ENCODE measurements around the gene C2orf92.

C2orf92 gene

GRCh38 chr2:97714950-97715652 is 45.6 kb downstream of the C2orf92 start:
- DNase-seq: no peak

DNA sequence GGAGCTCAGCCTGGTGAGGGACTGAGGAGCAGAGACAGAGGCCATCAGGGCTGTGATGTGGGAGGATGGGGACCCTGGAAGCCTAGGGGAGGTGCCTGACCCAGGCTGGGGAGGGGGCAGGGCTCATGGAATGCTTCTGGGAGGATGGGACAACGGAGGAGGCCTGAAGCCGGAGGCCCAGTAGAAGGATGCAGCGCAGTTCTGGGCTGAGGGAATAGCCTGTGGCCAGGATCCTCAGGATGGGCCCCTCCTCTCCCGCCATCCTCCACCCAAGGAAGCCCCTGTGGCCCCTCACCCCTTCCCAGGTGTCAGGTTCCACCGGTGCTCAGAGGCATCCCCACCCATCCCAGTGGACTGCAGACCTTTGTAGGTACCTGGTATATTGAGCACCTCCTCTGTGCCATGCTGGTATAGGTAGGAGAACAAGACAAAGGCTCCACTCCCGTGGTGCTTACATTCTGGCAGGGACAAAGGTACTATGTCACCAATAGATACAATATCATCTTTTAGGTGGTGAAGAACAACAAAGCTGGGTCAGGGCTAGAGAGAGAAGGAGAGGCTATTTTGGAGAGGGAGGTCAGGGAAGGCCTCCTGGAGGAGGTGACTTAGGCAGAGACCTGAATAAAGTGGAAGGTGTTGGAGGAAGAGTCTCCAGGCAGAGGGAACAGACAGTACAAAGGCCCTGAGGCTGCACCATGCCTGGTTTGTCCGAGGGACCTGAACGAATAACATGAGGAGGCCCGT is 46.6 kb downstream of the C2orf92 start:
- DNase-seq: no peak

GRCh38 chr2:97716695-97717612 is 47.4 kb downstream of the C2orf92 start:
- DNase-seq: no peak

GRCh38 chr2:97717613-97717995 is 48.1 kb downstream of the C2orf92 start:
- DNase-seq: no peak

DNA sequence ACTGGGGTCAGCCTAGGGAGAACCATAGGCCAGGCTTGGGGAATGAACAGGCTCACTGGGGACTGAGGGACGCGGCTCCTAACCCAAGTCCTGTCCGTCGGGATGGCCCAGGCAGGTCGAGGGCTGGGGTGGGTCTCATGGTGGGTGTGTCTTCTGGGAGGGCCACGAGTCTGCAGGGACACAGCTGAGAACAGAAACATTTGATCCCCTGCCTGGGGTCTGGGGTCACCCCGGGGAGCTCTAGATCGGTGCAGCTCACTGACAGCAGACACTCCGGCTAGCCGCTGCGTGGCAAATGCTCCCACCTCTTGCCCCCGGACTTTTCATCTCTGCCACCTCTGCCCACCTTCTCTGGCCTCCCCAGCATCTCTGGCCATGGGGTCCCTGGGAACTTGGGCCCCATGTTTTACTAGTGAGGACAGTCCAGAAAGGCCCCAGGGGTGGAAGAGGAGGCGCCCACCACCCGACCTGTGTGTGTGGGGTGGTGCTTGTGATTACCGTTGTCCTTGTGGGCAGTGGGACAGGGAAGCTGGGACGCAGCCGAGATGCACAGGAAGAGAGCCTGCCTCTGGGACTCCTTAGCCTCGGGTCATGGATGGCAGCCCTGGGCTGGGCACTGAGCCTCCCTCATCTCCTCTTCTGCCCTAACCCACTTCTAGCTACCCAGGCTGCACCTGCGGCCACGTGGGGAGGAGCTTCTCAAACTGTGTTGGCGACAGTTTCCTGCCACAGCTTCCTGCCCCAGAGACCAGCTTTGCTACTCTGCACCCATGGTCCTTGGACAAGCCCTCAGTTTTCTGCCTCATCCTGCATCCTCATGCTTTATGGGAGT is 48.8 kb downstream of the C2orf92 start:
- no peak for DNase-seq

DNA sequence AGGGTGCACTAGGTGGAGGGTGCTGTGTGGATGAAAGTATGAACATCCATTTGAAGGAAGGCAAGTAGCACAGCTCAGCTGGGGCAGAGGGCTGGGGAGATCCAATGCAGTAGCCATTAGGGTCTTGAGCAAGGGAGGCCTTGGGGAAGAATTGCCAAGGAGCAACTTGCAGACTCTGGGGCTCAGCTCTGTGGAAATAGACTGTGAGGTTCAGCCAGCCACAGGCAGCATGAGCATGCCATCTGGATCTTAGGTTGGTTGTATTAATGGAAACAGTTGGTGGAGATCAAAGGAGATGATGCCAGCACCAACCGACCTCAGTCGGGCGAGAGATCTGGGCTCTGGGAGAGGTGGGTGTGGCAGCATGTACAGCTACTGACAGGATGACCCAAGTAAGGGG is 49.4 kb downstream of the C2orf92 start:
- no peak for DNase-seq

DNA sequence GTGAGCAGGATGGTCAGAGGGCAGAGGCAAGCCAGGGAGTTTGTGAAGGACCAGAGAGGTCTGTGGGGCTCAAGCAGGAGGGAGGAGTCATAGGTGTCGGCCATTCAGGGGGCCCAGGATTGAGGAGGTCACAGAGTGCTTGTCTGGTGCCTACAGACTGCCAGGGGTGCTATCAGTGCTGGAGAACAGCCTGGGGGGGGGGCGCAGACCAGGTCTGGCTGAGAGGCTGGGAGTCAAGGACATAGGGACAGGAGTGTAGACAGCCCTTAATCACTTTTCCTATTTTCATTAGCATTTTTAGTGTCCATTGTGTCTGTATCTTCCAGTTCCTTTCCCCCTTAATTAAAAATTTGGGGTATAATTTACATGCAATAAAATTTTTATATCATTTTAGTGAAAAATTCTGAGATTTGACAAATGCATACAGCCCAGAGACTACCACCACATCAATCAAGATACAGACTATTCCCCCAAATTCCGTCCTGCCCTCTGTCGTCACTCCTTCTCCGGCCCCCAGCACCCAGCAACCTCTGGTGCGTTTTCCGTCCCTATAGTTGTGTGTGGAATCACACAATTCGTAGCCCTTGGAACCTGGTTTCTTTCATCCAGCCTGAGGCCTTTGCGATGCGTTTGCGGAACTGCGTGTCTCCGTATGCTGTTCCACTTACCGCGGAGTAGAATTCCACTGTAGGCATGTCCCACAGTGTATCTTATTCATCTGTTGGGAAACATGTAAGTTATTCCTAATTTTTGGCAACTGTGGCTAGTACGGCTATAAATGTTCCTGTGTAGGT is 50.0 kb downstream of the C2orf92 start:
- no peak for DNase-seq

DNA sequence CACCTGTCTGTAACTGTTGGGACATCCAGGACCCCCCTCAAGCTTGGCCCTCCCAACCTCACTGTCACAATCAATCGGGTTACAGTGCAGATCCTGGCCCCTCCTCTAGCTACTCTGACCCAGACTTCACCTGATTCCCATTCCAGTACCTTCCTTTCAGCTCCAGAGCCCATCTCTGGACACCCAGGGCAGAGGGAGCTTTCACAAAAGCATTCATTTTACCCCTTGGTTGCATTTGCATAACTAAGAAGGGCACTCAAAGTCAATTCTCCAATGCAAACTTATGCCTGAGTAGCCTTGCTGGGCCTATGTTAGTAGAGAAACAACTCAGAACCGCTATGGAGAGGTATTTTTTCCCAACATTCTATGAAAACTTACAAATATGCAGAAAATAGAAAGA is 51.2 kb downstream of the C2orf92 start:
- DNase-seq: no peak

DNA sequence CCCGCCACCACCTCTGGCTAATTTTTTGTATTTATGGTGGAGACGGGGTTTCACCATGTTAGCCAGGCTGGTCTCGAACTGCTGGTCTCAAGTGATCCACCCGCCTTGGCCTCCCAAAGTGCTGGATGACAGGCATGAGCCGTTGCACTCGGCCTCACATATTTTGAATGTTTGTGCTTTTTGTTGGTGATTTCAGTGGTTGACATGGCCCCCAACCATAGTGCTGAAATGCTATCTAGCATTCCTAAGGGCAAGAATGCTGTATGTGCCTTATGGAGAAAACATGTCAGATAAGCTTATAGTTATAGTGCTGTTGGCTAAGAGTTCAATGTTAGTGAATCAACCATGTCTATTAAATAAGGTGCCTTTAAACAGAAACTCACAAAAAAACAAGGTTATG is 52.7 kb downstream of the C2orf92 start:
- no peak for DNase-seq

DNA sequence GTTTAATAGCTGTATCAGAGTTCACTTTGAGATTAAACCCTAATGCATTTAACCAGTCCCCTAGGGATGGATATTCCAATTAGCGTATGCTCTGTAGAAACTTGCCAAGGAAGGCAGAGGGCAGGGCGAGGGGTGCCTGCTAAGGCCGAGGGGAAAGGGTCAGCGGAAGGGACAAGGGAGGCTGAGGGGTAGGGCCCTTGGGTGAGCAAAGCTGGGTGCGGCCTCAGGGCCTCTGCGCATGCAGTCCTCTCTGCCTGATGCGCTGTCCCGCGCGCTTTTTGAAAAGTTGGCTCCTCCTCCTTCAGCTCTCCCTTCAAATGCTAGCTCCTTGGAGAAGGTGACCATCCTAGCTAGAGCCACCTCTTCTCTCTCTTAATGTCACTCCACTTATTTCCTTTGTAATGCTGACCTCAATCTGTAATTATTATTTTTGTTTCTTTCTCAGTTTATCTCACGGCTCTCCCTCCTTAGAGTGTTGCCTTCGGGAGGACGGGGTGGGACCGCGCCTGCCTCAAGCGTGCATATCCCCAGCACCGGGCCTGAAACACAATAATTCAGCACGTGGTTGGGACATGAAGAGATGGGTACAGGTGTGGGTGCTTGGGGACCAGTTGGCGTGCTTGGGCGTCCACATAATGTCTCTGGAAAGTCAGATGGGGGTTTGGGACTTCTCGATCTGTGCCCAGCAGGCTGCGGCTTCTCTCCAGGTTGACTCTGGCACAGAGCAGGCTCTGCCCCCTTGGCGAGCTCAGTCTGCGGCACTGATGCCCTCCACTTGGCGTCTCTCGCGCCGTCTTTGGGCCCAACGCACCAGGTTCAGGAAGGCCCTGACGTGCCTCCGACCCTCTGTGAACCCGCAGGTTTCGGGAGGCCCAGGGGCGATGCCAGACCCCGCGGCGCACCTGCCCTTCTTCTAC is 53.9 kb downstream of the C2orf92 start:
- DNase-seq: no peak

GRCh38 chr2:97724073-97724410 is 54.5 kb downstream of the C2orf92 start:
- no peak for DNase-seq

DNA sequence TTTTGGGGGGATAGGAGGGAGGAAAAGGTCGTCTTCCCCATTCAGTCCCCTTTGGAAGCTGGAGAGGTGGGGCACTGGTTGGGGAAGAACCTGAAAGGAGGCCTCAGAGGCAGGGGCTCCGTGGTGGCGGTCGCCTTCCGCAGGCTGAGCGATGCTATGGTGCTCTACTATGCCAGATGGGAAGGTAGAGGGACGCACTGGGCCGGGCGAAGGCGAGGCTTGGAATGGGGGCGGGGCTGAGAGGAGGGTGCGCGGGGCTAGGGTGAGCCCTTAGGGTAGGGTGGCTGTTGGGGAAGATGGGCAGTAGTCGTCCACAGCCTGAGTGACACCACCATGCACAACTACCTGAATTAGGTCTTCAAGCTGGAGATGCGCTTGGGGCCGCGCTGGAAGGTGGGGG is 55.0 kb downstream of the C2orf92 start:
- DNase-seq: no peak

GRCh38 chr2:97724946-97725688 is 55.6 kb downstream of the C2orf92 start:
- DNase-seq: no peak

DNA sequence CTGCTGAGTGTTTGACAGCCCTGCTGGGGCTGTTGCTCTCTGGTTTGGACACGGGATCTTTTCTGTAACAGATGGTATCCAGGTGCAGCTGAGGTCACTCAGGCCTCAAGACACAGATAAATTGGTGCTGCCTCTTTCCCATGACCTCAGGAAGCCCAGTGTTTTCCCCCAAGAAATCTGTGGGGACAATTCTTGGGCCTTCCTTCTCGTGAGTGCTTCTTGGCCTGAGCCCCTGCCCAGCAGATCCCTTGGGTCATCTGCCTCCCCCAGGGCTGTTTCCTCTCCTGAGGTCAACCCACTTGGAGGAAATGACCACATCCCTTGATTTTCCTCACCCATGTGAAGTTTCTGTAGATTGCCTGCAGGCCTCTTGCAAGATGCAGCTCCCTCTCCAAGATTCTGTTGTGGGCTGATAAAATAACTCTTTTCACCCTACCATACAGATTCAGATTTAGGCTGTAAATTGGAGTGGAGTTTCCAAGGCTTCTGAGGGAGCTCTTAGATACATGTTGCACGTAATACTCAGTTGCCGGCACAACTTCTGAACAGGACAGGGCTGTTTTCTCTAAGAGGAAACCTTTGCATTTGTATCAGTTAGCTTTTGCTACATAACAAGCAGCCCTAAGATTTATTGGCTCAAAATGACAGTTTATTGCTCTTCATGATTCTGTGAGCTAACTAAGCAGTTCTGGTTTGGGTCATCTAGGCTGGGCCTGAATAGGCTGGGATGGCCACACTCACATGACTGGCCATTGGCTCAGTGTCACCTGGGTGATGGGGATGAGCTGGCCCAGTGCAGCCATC is 57.0 kb downstream of the C2orf92 start:
- peak in 1 of 2 experiments; percentile 10 for DNase-seq

- no peak for DNase-seq
These were observed 57.8 kb downstream of the C2orf92 start for GRCh38 chr2:97727296-97727695.

GRCh38 chr2:97728091-97728731 is 58.7 kb downstream of the C2orf92 start:
- peak in 1 of 2 experiments; percentile 56 for DNase-seq

- DNase-seq: no peak
These were observed 60.7 kb downstream of the C2orf92 start for GRCh38 chr2:97730245-97730644.

DNA sequence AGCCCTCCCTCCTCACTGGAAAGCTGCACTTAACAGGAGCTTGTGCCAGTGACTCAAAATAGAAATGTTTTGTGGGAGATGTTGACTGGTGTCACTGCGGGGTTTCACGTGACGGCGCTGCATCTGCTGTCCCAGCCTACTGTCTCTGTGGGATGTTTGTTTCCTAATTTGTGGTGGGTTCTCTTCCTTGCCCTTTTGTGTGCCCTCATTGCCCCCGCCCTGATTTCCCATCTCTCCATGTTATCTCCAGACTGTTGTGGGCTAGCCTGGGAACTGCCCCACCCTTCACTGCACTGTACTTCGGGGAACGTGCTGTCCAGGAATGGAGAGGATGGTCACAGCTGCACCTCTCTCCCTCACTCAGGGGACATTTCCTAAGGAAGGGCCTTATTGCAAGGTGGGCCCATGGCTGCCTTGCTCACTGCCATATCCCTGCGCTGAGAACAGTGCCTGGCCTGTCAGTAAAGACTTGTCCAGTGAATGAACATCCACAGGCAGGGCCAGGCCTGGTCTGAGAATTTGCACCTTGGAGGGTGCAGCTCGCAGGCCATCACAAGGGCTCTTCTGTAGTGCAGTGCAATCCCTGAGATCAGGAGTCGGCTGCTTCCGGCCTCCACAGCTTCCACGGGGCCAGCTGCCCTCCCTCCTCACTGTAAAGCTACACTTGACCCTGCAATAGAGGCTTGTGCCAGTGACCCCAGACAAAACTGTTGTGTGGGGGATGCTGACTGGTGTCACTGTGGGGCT is 61.9 kb downstream of the C2orf92 start:
- DNase-seq: no peak

Data from NCI-H524 (cell line).